Fibroblast of skin of right quadriceps (primary cell): ENCODE measurements around the gene ERVW-1.
A peak's percentile ranks its signal among the peaks of the same experiment; 100 is the strongest.
"Not testable (repeated sequence)": the region's sequence is repeated elsewhere in the genome, so short reads cannot be mapped to it uniquely, and the experiment has no call there.

Experiments used
- DNase-seq: peaks from one replicate; pipeline ENCODE4 v3.0.0-alpha.2; 2013

ERVW-1 gene, protein sequence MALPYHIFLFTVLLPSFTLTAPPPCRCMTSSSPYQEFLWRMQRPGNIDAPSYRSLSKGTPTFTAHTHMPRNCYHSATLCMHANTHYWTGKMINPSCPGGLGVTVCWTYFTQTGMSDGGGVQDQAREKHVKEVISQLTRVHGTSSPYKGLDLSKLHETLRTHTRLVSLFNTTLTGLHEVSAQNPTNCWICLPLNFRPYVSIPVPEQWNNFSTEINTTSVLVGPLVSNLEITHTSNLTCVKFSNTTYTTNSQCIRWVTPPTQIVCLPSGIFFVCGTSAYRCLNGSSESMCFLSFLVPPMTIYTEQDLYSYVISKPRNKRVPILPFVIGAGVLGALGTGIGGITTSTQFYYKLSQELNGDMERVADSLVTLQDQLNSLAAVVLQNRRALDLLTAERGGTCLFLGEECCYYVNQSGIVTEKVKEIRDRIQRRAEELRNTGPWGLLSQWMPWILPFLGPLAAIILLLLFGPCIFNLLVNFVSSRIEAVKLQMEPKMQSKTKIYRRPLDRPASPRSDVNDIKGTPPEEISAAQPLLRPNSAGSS

DNA sequence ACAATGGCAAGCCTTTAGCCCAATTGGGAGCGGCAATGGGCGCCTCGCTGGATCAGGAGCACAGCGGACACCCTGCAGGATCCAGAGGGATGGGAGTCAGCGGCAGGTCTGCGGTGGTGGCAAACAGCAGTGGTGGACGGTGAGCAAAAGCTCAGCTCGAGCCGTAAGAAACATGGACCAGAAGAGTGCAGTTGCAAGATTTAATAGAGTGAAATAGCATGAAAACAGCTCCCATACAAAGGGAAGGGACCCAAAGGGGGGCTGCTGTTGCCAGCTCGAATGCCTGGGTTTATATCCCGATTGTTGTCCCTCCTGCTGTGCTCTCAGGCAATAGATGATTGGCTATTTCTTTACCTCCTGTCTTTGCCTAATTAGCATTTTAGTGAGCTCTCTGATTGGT lies at the start of gene ERVW-1:
ERVW-1 (minus strand) TSS at position 266 of the 400 bp plus-strand sequence. CDS start 7,565 bp downstream, outside the sequence.
- not testable (repeated sequence) for DNase-seq

DNA sequence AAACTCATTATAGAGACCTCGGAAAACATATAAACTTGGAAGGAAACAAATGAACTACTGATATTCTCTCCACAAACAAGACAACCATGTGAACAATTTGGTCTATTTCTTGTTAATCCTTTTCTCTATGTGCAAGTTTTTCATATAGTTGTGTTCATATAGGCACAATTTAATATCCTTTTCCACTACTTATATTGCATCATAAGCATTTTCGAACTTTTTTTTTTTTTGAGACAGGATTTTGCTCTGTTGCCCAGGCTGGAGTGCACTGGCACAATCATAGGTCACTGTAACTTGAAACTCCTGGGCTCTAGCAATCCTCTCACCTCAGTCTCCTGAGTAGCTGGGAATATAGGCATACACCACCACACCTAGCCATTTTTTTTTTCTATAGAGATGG lies 45.4 kb upstream of the ERVW-1 start:
- no peak for DNase-seq

DNA sequence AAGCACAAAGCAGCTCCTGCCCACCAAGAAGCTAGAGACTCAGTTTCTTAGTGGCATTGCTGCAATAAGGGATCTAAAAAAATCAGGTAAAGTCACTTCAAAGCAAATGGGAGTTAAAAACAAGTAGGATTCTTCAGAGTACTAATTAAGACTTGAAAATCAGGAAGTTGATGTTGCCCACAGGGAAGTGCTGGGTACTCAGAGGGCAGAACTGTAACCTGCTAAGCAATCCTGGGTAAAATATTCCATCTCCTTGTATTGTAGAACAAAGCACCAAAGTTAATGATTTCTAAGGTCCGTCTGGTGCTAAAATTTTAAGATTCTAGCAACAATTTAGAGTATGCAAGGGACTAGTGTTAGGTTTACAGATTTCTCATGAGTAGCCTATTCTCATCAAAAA lies 42.3 kb upstream of the ERVW-1 start:
- DNase-seq, result no peak

DNA sequence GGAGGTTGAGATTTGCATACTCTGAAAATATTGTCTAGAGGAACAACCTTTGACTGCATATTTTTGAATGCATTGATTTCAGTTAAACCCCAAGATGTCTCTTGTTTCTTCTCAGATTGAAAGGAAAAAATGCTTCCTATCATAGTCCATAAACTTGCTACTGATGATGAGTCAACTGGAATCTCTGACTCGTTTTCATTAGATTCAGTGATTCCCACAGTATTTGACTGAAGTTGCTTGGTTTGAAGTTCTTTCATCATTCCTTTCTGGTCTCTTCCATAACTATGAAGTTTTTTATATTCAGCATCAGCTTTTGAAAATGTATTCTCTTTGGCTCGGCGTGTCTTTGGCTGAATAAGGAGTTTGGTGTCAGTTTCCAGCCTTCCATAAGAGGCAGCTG lies 39.9 kb upstream of the ERVW-1 start:
- peak; percentile 54 for DNase-seq

DNA sequence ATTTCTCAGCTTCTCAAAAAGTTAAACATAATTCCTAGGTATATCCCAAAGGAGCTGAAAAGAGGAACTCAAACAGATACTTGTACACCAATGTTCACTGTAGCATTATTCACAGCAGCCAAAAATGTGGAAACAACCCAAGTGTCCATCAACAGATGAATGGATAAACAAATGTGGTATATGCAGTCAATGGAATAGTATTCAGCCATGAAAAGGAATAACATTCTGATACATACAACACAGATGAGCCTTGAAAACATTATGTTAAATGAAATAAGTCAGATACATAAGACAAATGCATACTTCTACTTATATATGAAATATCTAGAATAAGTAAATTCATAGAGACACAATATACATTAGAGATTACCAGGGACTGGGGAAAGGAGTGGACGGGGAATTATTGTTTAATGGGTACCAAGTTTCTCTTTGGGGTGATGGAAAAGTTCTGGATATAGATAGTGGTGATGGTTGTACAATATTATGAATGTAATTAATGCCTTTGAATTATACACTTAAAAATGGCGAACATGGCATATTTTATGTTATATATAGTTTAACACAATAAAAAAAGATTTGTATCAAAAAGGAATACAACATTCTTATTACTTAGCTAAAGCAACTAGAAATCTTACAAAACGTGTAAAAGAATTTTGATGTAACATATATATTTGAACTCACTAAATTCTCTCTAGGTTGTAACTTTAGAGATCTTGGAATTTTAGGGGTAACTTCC lies 35.6 kb upstream of the ERVW-1 start:
- DNase-seq, result no peak

DNA sequence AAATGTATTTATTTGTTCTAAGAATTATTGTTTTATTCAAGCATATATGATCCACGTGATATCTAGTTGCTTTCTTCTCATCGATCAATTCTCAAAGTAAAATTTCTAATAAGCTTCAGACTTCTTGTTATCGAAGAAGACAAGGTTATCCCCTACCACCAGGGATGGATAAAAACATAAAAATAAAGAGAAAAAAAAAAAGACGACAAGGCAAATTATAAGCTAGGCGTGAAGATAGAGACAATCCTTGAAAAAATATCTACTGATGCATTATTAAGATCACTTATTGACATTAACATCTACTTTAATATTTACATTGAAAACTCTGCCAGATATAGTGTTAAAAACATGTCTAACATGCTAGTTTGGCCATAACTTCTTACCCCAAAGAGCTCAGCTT lies 31.2 kb upstream of the ERVW-1 start:
- DNase-seq, result no peak

DNA sequence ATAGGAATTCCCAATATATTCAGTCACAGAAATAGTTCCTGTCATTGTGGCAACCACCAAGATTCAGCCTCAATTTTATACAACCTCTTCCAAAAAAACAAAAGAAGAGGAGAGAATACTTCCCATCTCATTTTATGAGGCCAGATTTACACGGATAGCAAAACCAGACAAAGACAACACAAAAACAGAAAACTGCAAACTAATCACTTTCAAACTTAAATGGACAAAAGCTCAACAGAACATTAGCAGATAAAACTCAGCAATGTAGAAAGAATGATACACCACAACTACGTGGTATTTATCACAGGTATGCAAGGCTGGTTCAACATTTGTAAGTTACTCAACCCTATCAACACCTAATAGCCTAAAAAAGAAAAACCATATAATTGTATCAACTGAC lies 28.6 kb upstream of the ERVW-1 start:
- no peak for DNase-seq

DNA sequence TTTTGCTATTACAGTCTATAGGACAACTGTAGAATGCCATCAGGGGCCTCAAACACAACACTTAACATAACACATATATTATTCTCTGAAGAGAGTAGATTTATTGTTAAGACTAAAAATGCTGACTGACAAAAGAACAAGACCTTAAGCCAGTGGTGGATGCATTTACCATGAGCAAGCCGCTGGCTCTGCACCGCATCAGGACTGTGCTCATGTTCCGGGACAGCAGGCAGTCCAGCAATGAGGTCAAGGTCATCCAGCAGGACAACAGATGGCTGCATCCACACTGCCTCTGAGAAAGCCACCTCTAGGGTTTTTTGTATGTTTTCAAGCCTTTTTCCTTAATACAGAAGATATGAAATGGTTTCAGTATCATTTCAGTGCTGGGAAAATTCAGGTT lies 26.8 kb upstream of the ERVW-1 start:
- no peak for DNase-seq

DNA sequence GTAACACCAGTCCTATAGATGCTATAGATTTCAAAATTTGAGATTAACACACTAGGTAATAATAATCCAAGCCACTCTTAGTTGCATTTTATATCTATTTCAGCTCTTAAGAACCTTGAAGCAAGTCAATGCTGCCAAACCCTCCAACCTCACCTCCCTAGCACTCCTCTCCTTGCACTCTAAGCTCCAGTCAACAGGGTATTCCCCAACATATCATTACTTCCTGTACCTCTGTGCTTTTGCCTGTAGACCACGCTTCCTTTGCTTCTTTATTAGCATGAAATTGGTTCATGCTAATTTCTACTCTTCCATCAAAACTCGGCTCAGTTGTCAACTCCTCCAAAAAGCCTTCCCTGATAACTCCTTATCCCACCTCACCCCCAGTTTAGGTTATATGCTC lies 26.0 kb upstream of the ERVW-1 start:
- no peak for DNase-seq

DNA sequence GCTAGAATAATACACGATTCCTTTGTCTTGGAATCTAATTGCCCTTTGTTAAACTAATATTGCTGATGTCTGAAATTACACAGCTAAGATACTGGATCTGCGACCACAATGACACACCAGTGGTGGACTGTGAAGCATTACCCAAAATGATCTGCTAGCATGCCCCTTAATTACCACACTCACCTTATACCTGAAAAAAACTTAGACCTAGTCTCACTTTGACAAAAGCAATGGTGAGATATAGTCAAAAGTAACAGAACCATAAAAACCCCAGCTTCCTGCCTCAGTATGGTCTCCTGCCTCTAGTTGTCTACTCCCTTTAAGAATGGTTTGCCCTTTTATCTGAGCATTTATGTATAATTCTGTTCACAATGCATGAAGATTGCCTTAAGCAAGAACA lies 20.8 kb upstream of the ERVW-1 start:
- DNase-seq, result no peak

DNA sequence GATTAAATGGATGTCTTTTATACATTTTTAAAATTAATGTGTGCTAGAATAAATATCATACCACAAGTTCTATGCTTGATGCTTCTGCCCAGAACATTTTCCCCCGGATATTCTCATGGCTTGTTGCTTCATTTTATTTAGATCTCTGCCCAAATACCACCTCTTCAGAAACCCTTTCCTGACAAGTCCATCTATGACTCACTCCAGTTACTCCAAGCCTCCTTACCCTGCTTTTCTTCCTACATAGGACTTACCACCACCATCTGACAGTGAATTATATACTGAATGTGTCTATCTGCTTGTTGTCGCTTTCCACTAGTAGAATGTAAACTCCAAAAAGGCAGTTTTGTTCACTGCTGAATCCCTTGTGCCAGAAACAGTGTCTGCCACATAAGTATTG lies 19.1 kb upstream of the ERVW-1 start:
- DNase-seq, result no peak

DNA sequence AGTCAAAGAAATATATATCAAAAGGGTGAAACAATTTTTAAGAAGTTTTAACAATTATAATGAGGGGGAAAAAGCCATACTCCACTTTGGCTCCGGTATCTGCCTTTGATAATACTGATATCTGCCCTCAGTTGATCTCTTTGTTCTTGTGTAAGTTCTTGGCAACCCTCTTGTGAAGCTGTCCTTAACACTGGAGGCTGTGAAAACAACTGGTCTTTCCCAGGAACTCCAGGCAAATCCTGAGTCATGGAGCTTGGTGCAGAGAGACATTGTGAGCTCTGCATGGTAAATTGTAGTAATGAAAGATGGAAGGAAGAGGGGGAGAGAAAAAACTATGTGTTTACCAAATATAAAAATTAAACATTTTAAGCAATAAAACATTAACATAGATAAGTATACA lies 11.9 kb upstream of the ERVW-1 start:
- no peak for DNase-seq

DNA sequence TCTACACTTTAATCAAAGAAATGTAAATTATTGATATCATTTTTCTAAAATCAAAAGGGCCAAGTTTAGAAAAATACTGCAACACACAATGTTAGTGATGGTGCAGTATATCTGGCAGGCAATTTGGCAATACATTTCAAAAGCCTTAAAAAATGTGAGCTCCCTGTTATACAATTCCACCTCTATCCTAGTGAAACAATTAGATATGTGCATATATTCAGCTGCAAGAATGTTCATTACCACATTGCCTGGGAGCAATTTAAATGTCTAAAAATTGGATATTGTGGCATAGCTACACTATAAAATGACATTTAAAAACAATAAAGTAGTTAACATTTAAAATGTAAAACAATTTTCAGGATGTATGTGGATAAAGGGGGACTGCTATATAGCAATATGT lies 10.1 kb upstream of the ERVW-1 start:
- DNase-seq, result no peak

DNA sequence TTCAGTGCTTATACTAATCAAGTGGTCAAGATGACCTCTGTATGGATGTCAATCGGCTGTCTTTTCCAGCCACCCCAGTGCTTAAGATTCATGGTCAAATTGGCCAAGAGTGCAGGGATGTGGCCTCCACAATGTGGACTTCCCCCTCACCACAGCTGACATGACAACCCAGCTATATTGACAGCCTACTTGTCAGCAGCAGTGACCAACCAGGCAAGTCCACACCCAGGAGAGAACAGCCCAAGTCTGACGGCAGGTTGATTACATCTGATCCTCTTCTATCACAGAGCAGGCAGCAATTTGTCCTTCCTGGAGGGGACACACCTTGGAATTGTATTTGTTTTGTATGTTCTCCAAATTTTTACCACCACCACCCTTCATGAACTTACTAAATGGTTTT lies 8.2 kb upstream of the ERVW-1 start:
- DNase-seq, result no peak

DNA sequence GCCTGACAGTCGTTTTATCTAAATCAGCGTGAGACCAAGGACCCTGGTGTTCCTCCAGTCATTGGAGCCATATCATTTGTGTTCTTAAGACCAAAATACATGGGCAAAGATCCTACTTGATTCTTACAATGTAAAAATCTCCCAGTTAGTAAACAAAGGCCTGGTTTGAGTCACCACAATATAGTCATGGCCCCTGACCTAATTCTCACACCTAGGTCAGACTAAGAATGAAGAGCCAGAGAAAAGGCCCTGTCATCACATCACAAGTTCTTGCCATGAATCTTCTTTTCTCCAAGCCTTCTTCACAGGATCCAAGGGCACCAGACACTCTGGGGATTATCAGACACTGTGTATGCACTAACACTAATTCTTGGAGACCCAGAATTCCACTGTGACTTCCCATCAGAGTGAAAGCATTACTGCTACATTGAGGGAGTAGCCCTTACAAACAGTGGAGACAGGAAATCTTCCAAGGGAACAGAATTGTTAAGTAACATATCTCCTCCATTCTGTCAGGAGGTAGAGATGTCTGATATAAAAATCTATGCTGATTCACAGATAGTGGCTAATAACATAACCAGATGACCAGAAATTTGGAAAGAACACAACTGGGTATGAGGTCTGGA lies 7.6 kb upstream of the ERVW-1 start:
- DNase-seq, result no peak

DNA sequence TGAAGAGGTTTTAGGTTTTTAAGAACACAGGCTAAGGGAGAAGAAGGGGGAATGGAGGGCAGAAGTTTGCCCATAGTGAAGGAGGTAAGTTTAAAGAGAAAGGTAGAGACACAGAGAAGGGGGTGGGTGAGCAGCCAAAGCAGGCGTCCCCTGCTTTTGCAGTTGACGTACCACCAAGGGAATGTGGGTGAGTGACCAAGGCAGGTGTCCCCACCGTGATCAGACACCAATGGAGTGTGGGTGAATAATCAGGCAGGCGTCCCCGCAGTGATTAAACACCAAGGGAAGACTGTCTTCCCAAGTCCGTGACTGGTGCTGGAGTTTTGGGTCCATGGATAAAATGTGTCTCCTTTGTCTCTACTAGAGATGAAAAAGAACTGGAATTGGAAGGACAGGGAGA lies 6.5 kb upstream of the ERVW-1 start:
- not testable (repeated sequence) for DNase-seq

DNA sequence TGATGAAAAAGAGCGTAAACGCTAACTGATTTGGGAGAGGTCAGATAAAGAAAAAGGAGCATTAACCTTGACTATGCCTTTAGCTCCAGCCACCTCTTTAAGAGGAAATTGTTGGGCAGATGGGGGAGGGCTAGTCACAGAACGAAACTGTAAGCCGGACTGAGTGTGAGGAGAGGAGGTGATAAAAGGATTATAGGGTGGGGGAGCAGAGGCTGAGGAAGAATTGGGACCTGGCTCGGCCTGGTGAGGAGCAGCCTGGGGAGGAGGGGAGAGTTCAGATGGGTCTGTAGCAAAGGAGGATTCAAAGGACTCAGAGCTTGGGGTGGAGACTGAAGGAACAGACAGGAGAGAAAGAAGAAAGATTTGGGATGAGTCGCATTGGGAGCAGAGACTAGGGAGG lies 5.9 kb upstream of the ERVW-1 start:
- DNase-seq, result not testable (repeated sequence)

DNA sequence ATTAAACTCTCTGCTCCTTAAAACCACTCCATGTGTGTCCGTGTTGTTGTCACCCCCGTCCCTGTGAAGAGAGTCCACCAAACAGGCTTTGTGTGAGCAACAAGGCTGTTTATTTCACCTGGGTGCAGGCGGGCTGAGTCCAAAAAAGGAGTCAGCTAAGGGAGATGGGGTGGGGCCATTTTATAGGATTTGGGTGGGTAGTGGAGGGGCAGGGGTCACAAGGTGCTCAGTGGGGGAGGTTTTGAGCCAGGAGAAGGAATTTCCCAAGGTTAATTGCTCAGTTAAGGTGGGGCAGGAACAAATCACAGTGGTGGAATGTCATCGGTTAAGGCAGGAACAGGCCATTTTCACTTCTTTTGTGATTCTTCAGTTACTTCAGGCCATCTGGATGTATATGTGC lies 1.4 kb upstream of the ERVW-1 start:
- DNase-seq, result not testable (repeated sequence)

DNA sequence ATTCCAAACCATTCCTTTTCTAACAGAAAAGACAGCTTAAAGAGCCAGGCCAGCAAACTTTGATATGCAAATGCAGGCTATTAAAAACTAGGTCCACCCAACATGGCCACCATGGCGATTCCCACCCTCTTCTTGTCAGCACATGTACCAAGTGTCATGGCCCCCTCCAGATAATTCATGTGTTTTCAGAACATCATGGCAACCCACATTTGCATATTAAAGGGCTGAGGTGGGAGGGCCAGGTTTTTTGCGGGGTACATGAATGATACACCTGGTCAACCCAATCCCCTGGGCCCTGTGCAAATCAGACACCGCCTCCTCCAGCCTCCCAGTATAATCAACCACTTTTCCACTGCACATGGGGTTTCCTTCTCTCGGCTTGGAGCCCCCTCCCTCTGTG lies 965 bp upstream of the ERVW-1 start:
- no peak for DNase-seq

DNA sequence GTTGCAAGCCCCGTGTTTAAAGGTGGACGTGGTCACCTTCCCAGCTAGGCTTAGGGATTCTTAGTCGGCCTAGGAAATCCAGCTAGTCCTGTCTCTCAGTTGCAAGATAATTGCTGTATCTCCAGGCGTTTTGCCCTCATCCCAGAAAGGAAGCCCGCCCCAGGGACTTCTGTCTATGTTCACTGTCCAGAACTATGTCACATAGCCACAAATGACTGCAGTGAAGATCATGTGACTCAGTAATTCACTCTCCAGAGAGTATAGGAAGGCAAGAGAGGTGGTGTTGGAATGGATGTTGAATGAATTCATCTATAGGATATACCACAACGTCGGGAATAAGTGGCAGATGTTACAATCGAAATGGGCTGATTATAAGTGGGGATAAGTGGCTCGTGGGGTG lies 349 bp upstream of the ERVW-1 start:
- no peak for DNase-seq

DNA sequence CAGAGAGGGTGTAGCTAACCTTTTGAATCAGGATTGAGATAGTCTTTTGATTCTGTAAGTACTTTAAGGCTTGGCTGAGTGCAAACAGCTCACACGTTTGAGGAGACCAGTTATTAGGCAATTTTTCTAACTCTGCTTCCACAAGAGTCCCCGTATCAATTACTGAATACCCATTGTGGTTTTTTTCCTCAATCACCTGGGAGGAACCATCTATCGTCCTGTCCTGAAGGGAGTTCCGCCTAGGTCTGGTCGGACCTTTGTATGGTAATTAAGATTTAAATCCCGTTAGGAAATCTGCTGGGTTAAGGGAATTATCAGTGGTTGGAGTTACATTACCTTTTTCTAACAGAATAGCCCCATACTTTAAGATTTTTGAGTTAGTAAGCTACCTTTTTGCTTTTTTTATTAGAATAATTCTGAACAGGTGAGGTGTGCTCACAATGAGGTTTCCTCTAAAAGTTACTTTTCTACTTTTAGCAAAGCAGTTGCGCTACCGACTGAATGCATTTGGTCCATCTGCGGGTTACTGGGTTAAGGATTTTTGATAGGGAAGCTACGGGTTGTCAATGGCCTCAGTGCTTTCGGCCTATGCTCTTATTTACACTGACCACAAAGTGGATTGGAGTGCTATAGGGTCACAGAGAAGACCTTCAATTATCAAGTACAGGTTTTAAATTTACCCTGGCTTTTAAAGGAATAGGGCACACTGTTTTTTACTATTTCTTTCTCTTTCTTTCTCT lies 1.7 kb downstream of the ERVW-1 start:
- DNase-seq, result not testable (repeated sequence)

DNA sequence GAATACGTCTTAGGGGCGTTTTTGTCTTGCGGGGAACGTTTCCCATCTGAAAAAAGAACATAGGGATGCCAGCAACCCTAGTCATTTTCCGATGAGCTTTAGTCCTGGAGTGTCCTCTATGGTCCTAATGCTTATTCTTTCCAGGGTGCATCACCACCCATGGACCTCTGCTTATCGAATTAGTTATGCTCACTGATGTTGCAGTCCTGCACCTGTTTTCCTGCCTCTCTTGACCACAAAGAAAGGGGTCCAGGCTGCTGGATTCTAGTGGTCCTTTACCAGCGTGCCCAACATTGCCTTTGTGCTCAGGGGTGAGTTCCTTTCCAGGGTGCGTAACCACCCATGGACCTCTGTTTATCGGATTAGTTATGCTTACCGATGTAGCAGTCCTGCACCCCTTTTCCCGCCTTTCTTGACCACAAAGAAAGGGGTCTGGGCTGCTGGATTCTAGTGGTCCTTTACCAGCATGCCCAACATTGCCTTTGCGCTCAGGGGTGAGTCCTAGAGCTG lies 2.4 kb downstream of the ERVW-1 start:
- not testable (repeated sequence) for DNase-seq

DNA sequence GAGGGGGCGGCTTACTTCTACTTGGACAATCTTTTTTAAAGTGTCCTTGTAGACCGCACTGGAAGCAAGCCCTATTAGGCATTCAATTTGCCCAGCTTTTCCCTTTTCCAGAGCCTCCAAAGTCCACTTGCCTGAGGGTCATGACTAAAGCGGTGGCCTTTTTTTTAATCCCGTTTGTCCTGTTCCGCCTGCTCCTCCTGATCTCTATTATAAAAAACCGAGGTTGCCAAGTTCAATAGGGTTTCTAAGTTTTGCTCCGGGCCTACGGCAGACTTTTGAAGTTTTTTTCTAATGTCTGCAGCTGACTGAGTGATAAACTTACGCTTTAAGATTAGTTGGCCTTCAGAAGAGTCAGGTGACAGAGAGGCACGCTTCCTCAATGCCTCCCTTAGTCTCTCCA lies 3.8 kb downstream of the ERVW-1 start:
- DNase-seq, result not testable (repeated sequence)
